ENCODE data around the gene FNDC4.

Gene FNDC4

GRCh38 chr2:27509326-27509725, 14.3 kb upstream of the FNDC4 start:
- DNase-seq (ENCODE audit: low read depth), result peak; percentile 34
- Histone ChIP-seq H3K9ac (ENCODE audit: low read length) (no peak overlapping the region), H3K27me3 (replicated peaks; ENCODE audit: control insufficient read depth, insufficient read depth, low read length) (no peaks in the 10 kb centered on the region), H3K4me1 (ENCODE audit: control insufficient read depth, insufficient read depth, low read length) (no peaks in the 10 kb centered on the region), H3K4me3 (ENCODE audit: low read length) (no peak overlapping the region), H3K9me3 (ENCODE audit: control insufficient read depth, low read length) (no peaks in the 10 kb centered on the region), H3K36me3 (ENCODE audit: control insufficient read depth, insufficient read depth, low read length, severe bottlenecking) (no peaks in the 10 kb centered on the region)

GRCh38 chr2:27507293-27507692, 12.3 kb upstream of the FNDC4 start:
- Histone ChIP-seq H3K4me3 (ENCODE audit: low read length) (no peak overlapping the region), H3K4me1 (ENCODE audit: control insufficient read depth, insufficient read depth, low read length) (no peaks in the 10 kb centered on the region), H3K27me3 (replicated peaks; ENCODE audit: control insufficient read depth, insufficient read depth, low read length) (no peaks in the 10 kb centered on the region), H3K9ac (ENCODE audit: low read length) (no peak overlapping the region), H3K9me3 (ENCODE audit: control insufficient read depth, low read length) (no peaks in the 10 kb centered on the region), H3K36me3 (ENCODE audit: control insufficient read depth, insufficient read depth, low read length, severe bottlenecking) (no peaks in the 10 kb centered on the region)
- DNase-seq (ENCODE audit: low read depth), result no peak

GRCh38 chr2:27506587-27506986, 11.6 kb upstream of the FNDC4 start:
- no peak overlapping the region for H3K4me3 ChIP-seq (ENCODE audit: low read length)
- peaks cover 6% of the 10 kb centered on the region for H3K4me1 ChIP-seq (ENCODE audit: control insufficient read depth, insufficient read depth, low read length)
- no peaks in the 10 kb centered on the region for H3K27me3 ChIP-seq (replicated peaks; ENCODE audit: control insufficient read depth, insufficient read depth, low read length)
- no peaks in the 10 kb centered on the region for H3K36me3 ChIP-seq (ENCODE audit: control insufficient read depth, insufficient read depth, low read length, severe bottlenecking)
- DNase-seq (ENCODE audit: low read depth), result no peak
- no peaks in the 10 kb centered on the region for H3K9me3 ChIP-seq (ENCODE audit: control insufficient read depth, low read length)
- H3K9ac ChIP-seq (ENCODE audit: low read length), result no peak overlapping the region

- Histone ChIP-seq H3K9ac (ENCODE audit: low read length) (no peak overlapping the region), H3K36me3 (ENCODE audit: control insufficient read depth, insufficient read depth, low read length, severe bottlenecking) (no peaks in the 10 kb centered on the region), H3K27me3 (replicated peaks; ENCODE audit: control insufficient read depth, insufficient read depth, low read length) (no peaks in the 10 kb centered on the region), H3K9me3 (ENCODE audit: control insufficient read depth, low read length) (no peaks in the 10 kb centered on the region), H3K4me1 (ENCODE audit: control insufficient read depth, insufficient read depth, low read length) (peaks cover 7% of the 10 kb centered on the region), H3K4me3 (ENCODE audit: low read length) (no peak overlapping the region)
- DNase-seq (ENCODE audit: low read depth), result no peak
Measured at GRCh38 chr2:27502142-27502541, 7.1 kb upstream of the FNDC4 start.

GRCh38 chr2:27501042-27501441, 6.0 kb upstream of the FNDC4 start:
- DNase-seq (ENCODE audit: low read depth), result no peak
- no peak overlapping the region for H3K4me3 ChIP-seq (ENCODE audit: low read length)
- H3K9ac ChIP-seq (ENCODE audit: low read length), result no peak overlapping the region
- no peaks in the 10 kb centered on the region for H3K9me3 ChIP-seq (ENCODE audit: control insufficient read depth, low read length)
- H3K27me3 ChIP-seq (replicated peaks; ENCODE audit: control insufficient read depth, insufficient read depth, low read length), result no peaks in the 10 kb centered on the region
- peaks cover 15% of the 10 kb centered on the region for H3K4me1 ChIP-seq (ENCODE audit: control insufficient read depth, insufficient read depth, low read length)
- H3K36me3 ChIP-seq (ENCODE audit: control insufficient read depth, insufficient read depth, low read length, severe bottlenecking), result no peaks in the 10 kb centered on the region

GRCh38 chr2:27498975-27499374, 4.0 kb upstream of the FNDC4 start:
- Histone ChIP-seq H3K27me3 (replicated peaks; ENCODE audit: control insufficient read depth, insufficient read depth, low read length) (no peaks in the 10 kb centered on the region), H3K36me3 (ENCODE audit: control insufficient read depth, insufficient read depth, low read length, severe bottlenecking) (no peaks in the 10 kb centered on the region), H3K4me1 (ENCODE audit: control insufficient read depth, insufficient read depth, low read length) (peaks cover 25% of the 10 kb centered on the region)

GRCh38 chr2:27497288-27497627, 2.3 kb upstream of the FNDC4 start:
- Histone ChIP-seq H3K4me1 (ENCODE audit: control insufficient read depth, insufficient read depth, low read length) (peaks cover 34% of the 10 kb centered on the region), H3K9ac (ENCODE audit: low read length) (no peak overlapping the region), H3K4me3 (ENCODE audit: low read length) (no peak overlapping the region), H3K36me3 (ENCODE audit: control insufficient read depth, insufficient read depth, low read length, severe bottlenecking) (peaks cover 9% of the 10 kb centered on the region), H3K9me3 (ENCODE audit: control insufficient read depth, low read length) (no peaks in the 10 kb centered on the region), H3K27me3 (replicated peaks; ENCODE audit: control insufficient read depth, insufficient read depth, low read length) (no peaks in the 10 kb centered on the region)
- no peak for DNase-seq (ENCODE audit: low read depth)

More at GRCh38 chr2:27498975-27499374, 4.0 kb upstream of the FNDC4 start:
- Histone ChIP-seq H3K9me3 (ENCODE audit: control insufficient read depth, low read length) (no peaks in the 10 kb centered on the region), H3K4me3 (ENCODE audit: low read length) (no peak overlapping the region), H3K9ac (ENCODE audit: low read length) (no peak overlapping the region)
- no peak for DNase-seq (ENCODE audit: low read depth)

GRCh38 chr2:27496357-27497287, 1.6 kb upstream of the FNDC4 start, which contains the start of gene GCKR:
GCKR (plus strand) TSS chr2:27496839; CDS start chr2:27496905, 66 bp downstream.
- Histone ChIP-seq H3K9me3 (ENCODE audit: control insufficient read depth, low read length) (no peaks in the 10 kb centered on the region), H3K36me3 (ENCODE audit: control insufficient read depth, insufficient read depth, low read length, severe bottlenecking) (peaks cover 15% of the 10 kb centered on the region), H3K9ac (ENCODE audit: low read length) (peak within 1 kb of the TSS; percentile 88), H3K27me3 (replicated peaks; ENCODE audit: control insufficient read depth, insufficient read depth, low read length) (no peaks in the 10 kb centered on the region), H3K4me1 (ENCODE audit: control insufficient read depth, insufficient read depth, low read length) (peaks cover 28% of the 10 kb centered on the region), H3K4me3 (ENCODE audit: low read length) (peak within 1 kb of the TSS; percentile 77)
- DNase-seq (ENCODE audit: low read depth), result peak; percentile 27

- H3K4me1 ChIP-seq (ENCODE audit: control insufficient read depth, insufficient read depth, low read length), result peaks cover 28% of the 10 kb centered on the region
- H3K9me3 ChIP-seq (ENCODE audit: control insufficient read depth, low read length), result no peaks in the 10 kb centered on the region
- H3K27me3 ChIP-seq (replicated peaks; ENCODE audit: control insufficient read depth, insufficient read depth, low read length), result no peaks in the 10 kb centered on the region
- H3K4me3 ChIP-seq (ENCODE audit: low read length), result peak overlapping the region; percentile 77
- peak overlapping the region; percentile 88 for H3K9ac ChIP-seq (ENCODE audit: low read length)
- peaks cover 23% of the 10 kb centered on the region for H3K36me3 ChIP-seq (ENCODE audit: control insufficient read depth, insufficient read depth, low read length, severe bottlenecking)
- no peak for DNase-seq (ENCODE audit: low read depth)
Measured at GRCh38 chr2:27495840-27496356, 898 bp upstream of the FNDC4 start.

- H3K27me3 ChIP-seq (replicated peaks; ENCODE audit: control insufficient read depth, insufficient read depth, low read length), result no peaks in the 10 kb centered on the region
Measured at GRCh38 chr2:27494284-27494943, 586 bp downstream of the FNDC4 start.

GRCh38 chr2:27493948-27494283, 1.1 kb downstream of the FNDC4 start:
- Histone ChIP-seq H3K36me3 (ENCODE audit: control insufficient read depth, insufficient read depth, low read length, severe bottlenecking) (peaks cover 24% of the 10 kb centered on the region), H3K9me3 (ENCODE audit: control insufficient read depth, low read length) (no peaks in the 10 kb centered on the region), H3K4me3 (ENCODE audit: low read length) (peak overlapping the region; percentile 77), H3K27me3 (replicated peaks; ENCODE audit: control insufficient read depth, insufficient read depth, low read length) (no peaks in the 10 kb centered on the region), H3K4me1 (ENCODE audit: control insufficient read depth, insufficient read depth, low read length) (peaks cover 32% of the 10 kb centered on the region), H3K9ac (ENCODE audit: low read length) (peak overlapping the region; percentile 88)
- no peak for DNase-seq (ENCODE audit: low read depth)

More at GRCh38 chr2:27494284-27494943, 586 bp downstream of the FNDC4 start:
- Histone ChIP-seq H3K9ac (ENCODE audit: low read length) (peak overlapping the region; percentile 88), H3K4me1 (ENCODE audit: control insufficient read depth, insufficient read depth, low read length) (peaks cover 28% of the 10 kb centered on the region), H3K4me3 (ENCODE audit: low read length) (peak overlapping the region; percentile 77), H3K9me3 (ENCODE audit: control insufficient read depth, low read length) (no peaks in the 10 kb centered on the region), H3K36me3 (ENCODE audit: control insufficient read depth, insufficient read depth, low read length, severe bottlenecking) (peaks cover 24% of the 10 kb centered on the region)
- DNase-seq (ENCODE audit: low read depth), result peak; percentile 48

Data from adipocyte (in vitro differentiated cells).